ENCODE data around the gene FAM241A.
"Not testable (repeated sequence)": the region's sequence is repeated elsewhere in the genome, so short reads cannot be mapped to it uniquely, and the experiment has no call there.

Gene FAM241A

GRCh38 chr4:112153211-112153791, 8.0 kb downstream of the FAM241A start:
- no peak for TF ChIP-seq CTCF (IDR thresholded peaks at IDR 0.05)
- Histone ChIP-seq H3K4me3 (no peak overlapping the region), H3K27ac (no peak overlapping the region)
- no peak for DNase-seq (ENCODE audit: low spot score)

GRCh38 chr4:112156112-112156511, 10.9 kb downstream of the FAM241A start:
- TF ChIP-seq CTCF (IDR thresholded peaks at IDR 0.05) = no peak
- H3K27ac ChIP-seq = no peak overlapping the region
- no peak for DNase-seq (ENCODE audit: low spot score)
- no peak overlapping the region for H3K4me3 ChIP-seq

GRCh38 chr4:112156553-112156952, 11.3 kb downstream of the FAM241A start:
- no peak for DNase-seq (ENCODE audit: low spot score)
- H3K27ac ChIP-seq = no peak overlapping the region
- no peak for TF ChIP-seq CTCF (IDR thresholded peaks at IDR 0.05)

GRCh38 chr4:112163706-112164105, 18.5 kb downstream of the FAM241A start:
- not testable (repeated sequence) for H3K27ac ChIP-seq; DNase-seq (ENCODE audit: low spot score); H3K4me3 ChIP-seq

More at GRCh38 chr4:112156553-112156952, 11.3 kb downstream of the FAM241A start:
- no peak overlapping the region for H3K4me3 ChIP-seq

- Histone ChIP-seq H3K27ac (no peak overlapping the region), H3K4me3 (no peak overlapping the region)
- no peak for DNase-seq (ENCODE audit: low spot score)
- no peak for TF ChIP-seq CTCF (IDR thresholded peaks at IDR 0.05)
These were observed 22.5 kb downstream of the FAM241A start for GRCh38 chr4:112167794-112168193.

GRCh38 chr4:112168719-112169500, 23.7 kb downstream of the FAM241A start:
- no peak for TF ChIP-seq CTCF (IDR thresholded peaks at IDR 0.05)
- no peak for DNase-seq (ENCODE audit: low spot score)
- no peak overlapping the region for H3K4me3 ChIP-seq
- no peak overlapping the region for H3K27ac ChIP-seq

- DNase-seq (ENCODE audit: low spot score) = no peak
- H3K27ac ChIP-seq = no peak overlapping the region
- no peak overlapping the region for H3K4me3 ChIP-seq
- TF ChIP-seq CTCF (IDR thresholded peaks at IDR 0.05) = no peak
These were observed 25.3 kb downstream of the FAM241A start for GRCh38 chr4:112170451-112170993.

- H3K27ac ChIP-seq; DNase-seq (ENCODE audit: low spot score); H3K4me3 ChIP-seq: not testable (repeated sequence)
These were observed 26.0 kb downstream of the FAM241A start for GRCh38 chr4:112171051-112171763.
